ENCODE data around the gene RGCC. TPM values are rescaled to one million over a fixed set of nuclear protein-coding genes. Genes with fewer than 3 reads are reported as not detected.

Gene RGCC
- total RNA-seq, 1 experiment from 2014 or later = not detected

DNA sequence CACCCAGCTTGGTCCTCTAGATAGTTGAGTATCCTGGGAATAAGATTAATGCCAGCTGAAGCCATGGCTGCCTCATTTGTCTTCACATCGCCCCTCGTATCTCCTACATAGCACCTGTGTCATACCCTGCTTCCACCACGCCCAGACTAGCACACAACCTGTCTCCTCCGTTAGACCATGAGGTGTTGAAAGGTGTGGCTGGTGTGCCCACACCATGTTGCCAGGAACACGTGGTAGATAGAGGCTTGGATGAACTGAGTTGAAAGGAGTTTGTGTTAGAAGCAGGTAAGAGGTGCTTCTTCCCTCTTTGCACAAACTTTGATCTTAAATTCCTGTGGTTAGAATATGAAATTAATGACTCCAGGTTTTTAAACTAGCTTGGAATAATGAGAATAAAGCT, 40.1 kb downstream of the RGCC start:
- Histone ChIP-seq H3K79me2 (ENCODE audit: insufficient read depth, low read length) (no peaks in the 10 kb centered on the region), H4K5ac (ENCODE audit: insufficient read length, low read depth, low read length) (no peak overlapping the region), H2AFZ (ENCODE audit: low read length) (no peak overlapping the region), H3K27me3 (ENCODE audit: insufficient read depth, low read length) (no peaks in the 10 kb centered on the region), H3K4me2 (ENCODE audit: insufficient read depth, insufficient read length, low read length) (no peak overlapping the region), H3K27ac (ENCODE audit: insufficient read length, low read depth, low read length) (no peak overlapping the region), H4K8ac (replicated peaks; ENCODE audit: insufficient read length, low read depth, low read length) (no peak overlapping the region), H2AK5ac (ENCODE audit: insufficient read length, low read length) (no peak overlapping the region), H4K20me1 (ENCODE audit: control insufficient read depth, insufficient read depth, insufficient read length) (no peaks in the 10 kb centered on the region), H4K91ac (ENCODE audit: insufficient read length, low read depth, low read length) (no peak overlapping the region), H3K23ac (ENCODE audit: insufficient read length, low read depth, low read length) (no peak overlapping the region), H3K56ac (ENCODE audit: insufficient read length, low read depth, low read length) (no peak overlapping the region), H3K79me1 (ENCODE audit: insufficient read depth, low read depth, low read length, poor library complexity, severe bottlenecking) (no peaks in the 10 kb centered on the region), H3T11ph (ENCODE audit: low read length) (no peak overlapping the region), H2BK12ac (ENCODE audit: insufficient read length, low read depth, low read length) (no peak overlapping the region), H3K23me2 (ENCODE audit: insufficient read length, low read depth, low read length, poor library complexity, severe bottlenecking) (no peaks in the 10 kb centered on the region), H3K9me3 (ENCODE audit: control insufficient read depth, low read depth, low read length) (no peaks in the 10 kb centered on the region), H2BK20ac (ENCODE audit: low read depth, low read length, poor library complexity, severe bottlenecking) (no peak overlapping the region), H2BK15ac (ENCODE audit: low read depth, low read length) (no peak overlapping the region), H2BK5ac (ENCODE audit: insufficient read length, low read length) (no peak overlapping the region), H3K14ac (ENCODE audit: insufficient read depth, low read length) (no peak overlapping the region), H3K4me1 (ENCODE audit: insufficient read depth, low read length) (no peaks in the 10 kb centered on the region), H3K18ac (ENCODE audit: insufficient read length, low read depth, low read length) (no peak overlapping the region), H3K9ac (ENCODE audit: extremely low read depth, insufficient read length, low read length) (no peak overlapping the region), H3K4ac (ENCODE audit: low read depth, low read length) (no peak overlapping the region), H2BK120ac (ENCODE audit: low read depth, low read length, poor library complexity, severe bottlenecking) (no peak overlapping the region)
- TF ChIP-seq, protein P1, sequence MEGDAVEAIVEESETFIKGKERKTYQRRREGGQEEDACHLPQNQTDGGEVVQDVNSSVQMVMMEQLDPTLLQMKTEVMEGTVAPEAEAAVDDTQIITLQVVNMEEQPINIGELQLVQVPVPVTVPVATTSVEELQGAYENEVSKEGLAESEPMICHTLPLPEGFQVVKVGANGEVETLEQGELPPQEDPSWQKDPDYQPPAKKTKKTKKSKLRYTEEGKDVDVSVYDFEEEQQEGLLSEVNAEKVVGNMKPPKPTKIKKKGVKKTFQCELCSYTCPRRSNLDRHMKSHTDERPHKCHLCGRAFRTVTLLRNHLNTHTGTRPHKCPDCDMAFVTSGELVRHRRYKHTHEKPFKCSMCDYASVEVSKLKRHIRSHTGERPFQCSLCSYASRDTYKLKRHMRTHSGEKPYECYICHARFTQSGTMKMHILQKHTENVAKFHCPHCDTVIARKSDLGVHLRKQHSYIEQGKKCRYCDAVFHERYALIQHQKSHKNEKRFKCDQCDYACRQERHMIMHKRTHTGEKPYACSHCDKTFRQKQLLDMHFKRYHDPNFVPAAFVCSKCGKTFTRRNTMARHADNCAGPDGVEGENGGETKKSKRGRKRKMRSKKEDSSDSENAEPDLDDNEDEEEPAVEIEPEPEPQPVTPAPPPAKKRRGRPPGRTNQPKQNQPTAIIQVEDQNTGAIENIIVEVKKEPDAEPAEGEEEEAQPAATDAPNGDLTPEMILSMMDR (conservative IDR thresholded peaks at IDR 0.05) = no peak
- H3K36me3 Mint-ChIP-seq (ENCODE audit: insufficient read depth in 1 of 3, low read depth in 3 of 3) = no peaks in the 10 kb centered on the region
- no peaks in the 10 kb centered on the region; the same call in 1 of the 2 replicates for H3K27me3 Mint-ChIP-seq (ENCODE audit: low read depth)
- no peaks in the 10 kb centered on the region for H3K9me3 Mint-ChIP-seq
- peaks cover 0 to 5% of the 10 kb centered on the region in 2 experiments; a peak in 1 of 4 replicates for H3K4me1 Mint-ChIP-seq
- no peak overlapping the region for H3K27ac Mint-ChIP-seq
- H3K4me3 Mint-ChIP-seq = no peak overlapping the region
- no peak for DNase-seq
- WGBS (ENCODE audit: extremely low coverage, insufficient read length, low lambda C conversion rate) = no CpG with 5 or more reads among the region's 5 CpGs

Measured in H9 (cell line).